Heart left ventricle (tissue), 16 donors: ENCODE measurements around the gene SPECC1L. TPM values are rescaled to one million over a fixed set of nuclear protein-coding genes. Genes with fewer than 3 reads are reported as not detected.

Experiments used
- ATAC-seq, 4 donors: fragments of 200-7000 bp; cut with Tn5 transposase; one replicate each; pipeline ENCODE4 v1.9.1; 2020 to 2022; ENCODE audit warnings: moderate library complexity in 4 of 4, mild to moderate bottlenecking in 3 of 4, moderate number of reproducible peaks in 1 of 4
- DNase-seq, 5 donors: peaks; one replicate each; pipeline ENCODE4 v3.0.0-alpha.2; 2020
- H3K27ac ChIP-seq, 12 donors: fragments of 200-600 bp; sonication (generic) in 4 of 12; one replicate each; pipeline versions ENCODE4 v1.5.0 to v1.8.0; 2016 to 2022; ENCODE audit warnings: mild to moderate bottlenecking in 2 of 12
- H3K27me3 ChIP-seq, 9 donors: fragments of 200-600 bp; sonication (generic) in 2 of 9; one replicate each; pipeline versions ENCODE4 v1.5.1 to v1.8.0; 2016 to 2022; ENCODE audit warnings: mild to moderate bottlenecking in 3 of 9
- H3K36me3 ChIP-seq, 9 donors: fragments of 200-600 bp; sonication (generic) in 2 of 9; one replicate each; pipeline versions ENCODE4 v1.5.0 to v1.8.0; 2018 to 2022; ENCODE audit warnings: mild to moderate bottlenecking in 2 of 9
- H3K4me1 ChIP-seq, 12 donors: fragments of 200-600 bp; sonication (generic) in 4 of 12; one replicate each; pipeline versions ENCODE4 v1.5.0 to v1.8.0; 2016 to 2022; ENCODE audit warnings: mild to moderate bottlenecking in 3 of 12
- H3K4me3 ChIP-seq, 12 donors: fragments of 200-600 bp; sonication (generic) in 4 of 12; one replicate each; pipeline versions ENCODE4 v1.5.0 to v1.8.0; 2017 to 2022; ENCODE audit warnings: mild to moderate bottlenecking in 9 of 12, moderate library complexity in 4 of 12
- H3K9me3 ChIP-seq, 12 donors: fragments of 200-600 bp; sonication (generic) in 4 of 12; one replicate each; pipeline versions ENCODE4 v1.5.0 to v1.8.0; 2016 to 2022; ENCODE audit warnings: mild to moderate bottlenecking in 1 of 12
- POLR2A ChIP-seq, 2 donors: fragments of 450-650 bp; IDR thresholded peaks; one replicate each; pipeline ENCODE4 v1.6.1; 2017; ENCODE audit warnings: antibody characterized with exemption in 2 of 2, mild to moderate bottlenecking in 2 of 2, moderate library complexity in 2 of 2
- WGBS, 4 donors: extraction: QIAGEN DNeasy Blood & Tissue Kit in 2 of 4; methylation state at CpG; one replicate each; pipeline versions ENCODE4 v1.1.5 to v1.1.7; 2013 to 2018; 5-methylcytosine and 5-hydroxymethylcytosine counted together
- intact Hi-C, 10 donors: fragments of 100-400 bp; cut with DNase I; formaldehyde crosslinking; loops; one replicate each; pipeline versions ENCODE4 v1.11.1 to v1.14.2; 2022
- polyA plus RNA-seq, 2 donors: library from polyadenylated mRNA; stranded (reverse); fragments of 200-250 nt; gene quantifications; one replicate each; pipeline ENCODE4 v1.2.3, GENCODE V29; 2013
- total RNA-seq, 9 donors: library from RNA; depleted of rRNA in 2 of 9; stranded (reverse); fragments of >200 nt in 2 of 9; fragmentation: NEBNext Ultra II Directional in 3 of 9; extraction: Animal tissue kit (Norgen Biotek cat#: 25700) in 3 of 9; gene quantifications; one replicate each; pipeline versions ENCODE4 v1.1.0 to v1.2.4, GENCODE V29; 2016 to 2023
- TF ChIP-seq, protein P1 (sequence below), 12 donors: fragments of 200-600 bp; sonication (generic) in 4 of 12; IDR thresholded peaks; one replicate each; pipeline versions ENCODE4 v1.5.0 to v1.8.0; 2018 to 2022; ENCODE audit warnings: antibody characterized with exemption in 12 of 12, mild to moderate bottlenecking in 5 of 12
- donor health status: ischemic (EF 13 %, LVEDD 7.1; RV severe dilation, severe dysfunction).
- donor health status: healthy with polysubstance abuse.
- donor health status: DM: no; HTN: yes; CAD: no.
- donor health status: DM: no; HTN: no; CAD: no.
- donor health status: ischemic (EF 25% LVEDD 6.9; RV normal size, moderate dysfunction).
- donor health status: ischemic (EF 25% LVEDD 5.7; RV mildly dilated, moderate dysfunction).
- donor health status: healthy.
- donor health status: DM: yes; HTN: yes; CAD: no.
- donor health status: ischemic (EF 35%, LVEDD 5.7; RV mildly dilated, moderate dysfunction).
- donor health status: nonischemic (EF 11% LVEDD 7.7; RV severe dilation, severe dysfunction).
- donor health status: DM: yes; HTN: yes; CAD: no.
- donor health status: PGD.
- donor health status: ischemic (EF 29% LVEDD 5.4; RV normal size, mild dysfunction).
- donor health status: nonischemic (EF 23%, LVEDD 6.1; RV moderate dilation, normal function).

The SPECC1L gene
- total and polyA plus RNA-seq, 11 donors: 9.8 to 65.3 (median 38.9) TPM

DNA sequence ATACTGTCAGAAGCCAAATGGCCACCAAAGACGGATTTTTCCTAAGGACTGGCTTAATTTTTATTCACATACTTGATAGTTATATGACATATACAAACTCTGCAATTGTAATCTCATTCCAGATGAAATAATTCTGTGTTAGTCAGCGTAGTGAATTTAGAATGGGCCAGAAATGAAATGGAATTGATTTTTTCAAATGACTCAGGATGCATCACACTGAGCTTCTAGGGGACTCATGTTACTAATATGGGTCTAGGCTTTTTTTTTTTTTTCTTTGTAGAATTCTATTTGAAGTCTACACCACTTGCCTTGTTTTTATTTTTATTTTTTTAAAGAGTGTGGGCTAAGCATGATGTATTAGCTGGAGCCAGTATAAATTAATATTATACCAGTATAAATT lies 62.7 kb downstream of the SPECC1L start:
- no peak for DNase-seq
- Histone ChIP-seq H3K4me1 (peaks cover 0 to 48% (median 0%) of the 10 kb centered on the region in 12 donors), H3K9me3 (no peaks in the 10 kb centered on the region), H3K4me3 (no peak overlapping the region), H3K27me3 (no peaks in the 10 kb centered on the region), H3K36me3 (peaks cover 0 to 95% (median 64%) of the 10 kb centered on the region in 9 donors), H3K27ac (no peak overlapping the region)
- no peak for TF ChIP-seq POLR2A (IDR thresholded peaks at IDR 0.05)
- TF ChIP-seq, protein P1, sequence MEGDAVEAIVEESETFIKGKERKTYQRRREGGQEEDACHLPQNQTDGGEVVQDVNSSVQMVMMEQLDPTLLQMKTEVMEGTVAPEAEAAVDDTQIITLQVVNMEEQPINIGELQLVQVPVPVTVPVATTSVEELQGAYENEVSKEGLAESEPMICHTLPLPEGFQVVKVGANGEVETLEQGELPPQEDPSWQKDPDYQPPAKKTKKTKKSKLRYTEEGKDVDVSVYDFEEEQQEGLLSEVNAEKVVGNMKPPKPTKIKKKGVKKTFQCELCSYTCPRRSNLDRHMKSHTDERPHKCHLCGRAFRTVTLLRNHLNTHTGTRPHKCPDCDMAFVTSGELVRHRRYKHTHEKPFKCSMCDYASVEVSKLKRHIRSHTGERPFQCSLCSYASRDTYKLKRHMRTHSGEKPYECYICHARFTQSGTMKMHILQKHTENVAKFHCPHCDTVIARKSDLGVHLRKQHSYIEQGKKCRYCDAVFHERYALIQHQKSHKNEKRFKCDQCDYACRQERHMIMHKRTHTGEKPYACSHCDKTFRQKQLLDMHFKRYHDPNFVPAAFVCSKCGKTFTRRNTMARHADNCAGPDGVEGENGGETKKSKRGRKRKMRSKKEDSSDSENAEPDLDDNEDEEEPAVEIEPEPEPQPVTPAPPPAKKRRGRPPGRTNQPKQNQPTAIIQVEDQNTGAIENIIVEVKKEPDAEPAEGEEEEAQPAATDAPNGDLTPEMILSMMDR (IDR thresholded peaks at IDR 0.05): no peak
- intact Hi-C loops: loop anchor here in 3 of 10 donors (5.0 to 10.0 kb wide), 3 partner anchors 72 to 189 kb away; no protein-coding TSS in a partner anchor
- WGBS, 4 donors: 94 to 96% (median 95%) methylated on average over 2 of the region's 2 CpGs
- ATAC-seq: no peak

DNA sequence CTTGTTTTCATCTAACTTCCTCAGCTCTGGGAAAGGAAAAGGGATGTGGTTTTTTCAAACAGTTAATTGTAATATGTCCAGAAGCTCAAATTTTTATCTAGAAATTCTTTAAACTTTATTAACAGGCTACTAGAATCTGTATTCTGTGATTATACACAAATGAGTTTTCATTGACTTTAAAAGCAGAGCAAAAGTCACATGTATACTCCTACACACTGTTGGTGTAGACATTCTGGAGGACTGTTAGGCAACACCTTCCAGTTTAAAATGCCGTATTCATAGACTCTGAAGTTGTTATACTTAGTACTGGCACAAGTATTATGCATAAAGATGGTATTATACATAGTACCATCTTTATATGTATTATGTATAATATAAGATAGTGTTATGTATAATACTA lies 64.9 kb downstream of the SPECC1L start:
- H3K4me3 ChIP-seq: no peak overlapping the region
- H3K36me3 ChIP-seq: peaks cover 0 to 96% (median 67%) of the 10 kb centered on the region in 9 donors
- TF ChIP-seq, protein P1 (IDR thresholded peaks at IDR 0.05): no peak
- no peak for TF ChIP-seq POLR2A (IDR thresholded peaks at IDR 0.05)
- peaks cover 0 to 36% (median 10%) of the 10 kb centered on the region in 12 donors for H3K4me1 ChIP-seq
- H3K27ac ChIP-seq: peak overlapping the region in 1 of 12 donors; percentile 27
- ATAC-seq: no peak
- 51 to 58% (median 55%) methylated on average over 1 of the region's 1 CpG for WGBS, 4 donors
- H3K9me3 ChIP-seq: no peaks in the 10 kb centered on the region
- H3K27me3 ChIP-seq: no peaks in the 10 kb centered on the region
- intact Hi-C loops: loop anchor here in 1 of 10 donors (10.0 kb wide), 1 partner anchor 69 kb away; no protein-coding TSS in a partner anchor
- no peak for DNase-seq

DNA sequence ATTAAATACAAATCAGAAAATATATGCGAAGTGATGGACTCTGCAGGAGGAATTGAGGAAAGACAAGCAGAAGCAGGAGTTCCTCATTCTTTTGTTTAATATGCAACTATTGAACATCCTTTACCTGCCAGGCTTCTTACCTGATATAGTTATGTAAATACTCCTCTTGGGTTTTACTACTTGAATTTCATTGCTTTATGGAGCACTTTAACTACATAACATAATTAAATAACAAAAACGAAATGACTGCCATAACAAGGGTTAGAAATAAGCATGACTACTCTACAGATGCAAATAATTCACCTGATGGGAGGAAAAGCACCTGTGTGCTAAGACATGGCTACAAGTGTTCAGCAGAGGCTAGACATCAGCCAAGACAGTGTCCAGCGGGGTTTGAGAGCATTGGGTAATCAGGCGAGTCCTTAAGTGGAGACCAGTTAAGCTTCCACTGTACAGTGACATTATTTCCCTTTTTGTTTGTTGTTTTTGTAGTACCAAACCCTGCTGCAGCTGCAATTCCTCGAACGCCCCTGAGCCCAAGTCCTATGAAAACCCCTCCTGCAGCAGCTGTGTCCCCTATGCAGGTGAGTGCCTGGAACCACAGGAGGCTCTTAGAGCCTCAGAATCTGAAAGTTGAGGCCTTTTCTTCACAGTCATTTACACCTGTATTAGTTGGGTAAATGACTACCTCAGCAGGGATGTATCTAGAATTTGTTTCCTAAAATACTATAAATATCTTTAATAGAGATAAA lies 67.4 kb downstream of the SPECC1L start:
- Histone ChIP-seq H3K27me3 (no peaks in the 10 kb centered on the region), H3K9me3 (no peaks in the 10 kb centered on the region), H3K36me3 (peaks cover 0 to 100% (median 81%) of the 10 kb centered on the region in 9 donors), H3K27ac (peak overlapping the region in 5 of 12 donors; percentile 48 to 68 (median 51)), H3K4me3 (no peak overlapping the region), H3K4me1 (peaks cover 0 to 21% (median 10%) of the 10 kb centered on the region in 12 donors)
- TF ChIP-seq, protein P1 (IDR thresholded peaks at IDR 0.05): no peak
- no peak for TF ChIP-seq POLR2A (IDR thresholded peaks at IDR 0.05)
- ATAC-seq (no peak), DNase-seq (no peak)
- intact Hi-C loops: loop anchor here in 1 of 10 donors (10.0 kb wide), 1 partner anchor 67 kb away; no protein-coding TSS in a partner anchor
- whole genome bisulfite sequencing, 4 donors: 89 to 93% (median 90%) methylated on average over 6 of the region's 6 CpGs

DNA sequence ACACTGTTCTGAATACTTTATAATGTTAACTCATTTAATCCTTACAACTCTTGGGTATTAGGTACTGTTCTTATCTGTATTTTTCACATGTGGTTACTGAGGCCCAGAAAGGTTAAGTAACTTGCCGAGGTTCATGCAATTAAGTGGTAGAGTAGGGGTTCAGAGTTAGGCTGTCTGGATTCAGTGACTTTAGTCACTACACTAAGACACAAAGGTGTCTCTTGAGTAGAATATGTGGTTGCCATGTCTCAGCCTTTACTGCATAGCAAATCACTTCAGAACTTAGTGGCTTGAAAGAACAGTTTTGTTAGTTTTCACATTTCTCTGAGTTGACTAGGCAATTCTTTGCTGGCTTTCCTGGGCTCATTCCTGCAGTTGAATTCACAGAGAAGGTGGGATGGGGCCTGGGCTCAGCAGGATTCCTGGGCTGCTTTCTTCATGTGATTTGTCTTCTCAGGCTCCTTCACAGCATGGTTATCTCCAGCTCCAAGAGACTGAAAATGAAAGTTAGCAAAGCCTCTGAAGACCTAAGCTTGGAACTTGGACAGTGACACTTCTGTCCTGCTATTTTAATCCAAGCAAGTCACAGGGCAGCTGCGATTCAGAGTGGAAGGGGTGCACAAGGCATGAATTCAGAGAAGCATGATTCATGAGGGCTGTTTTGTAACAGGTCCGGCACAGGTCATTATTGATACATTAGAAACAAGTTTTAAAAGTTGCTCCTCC lies 68.3 kb downstream of the SPECC1L start:
- Histone ChIP-seq H3K27me3 (no peaks in the 10 kb centered on the region), H3K4me3 (no peak overlapping the region), H3K27ac (peak overlapping the region in 11 of 12 donors; percentile 13 to 68 (median 51)), H3K4me1 (peaks cover 0 to 21% (median 10%) of the 10 kb centered on the region in 12 donors), H3K36me3 (peaks cover 0 to 100% (median 84%) of the 10 kb centered on the region in 9 donors), H3K9me3 (no peaks in the 10 kb centered on the region)
- 46 to 58% (median 49%) methylated on average over 3 of the region's 3 CpGs for WGBS, 4 donors
- DNase-seq: peak in 3 of 5 donors; percentile 21 to 41 (median 38)
- intact Hi-C loops: loop anchor here in 1 of 10 donors (10.0 kb wide), 1 partner anchor 66 kb away; no protein-coding TSS in a partner anchor
- TF ChIP-seq POLR2A (IDR thresholded peaks at IDR 0.05): no peak
- TF ChIP-seq, protein P1 (IDR thresholded peaks at IDR 0.05): no peak
- peak; percentile 63 to 93 (median 92) for ATAC-seq
